ENCODE results near the gene ZMIZ1. TPM values are rescaled to one million over a fixed set of nuclear protein-coding genes. Genes with fewer than 3 reads are reported as not detected.

ZMIZ1 gene
- total RNA-seq, 1 donor from 2014 or later = 48.8 TPM

DNA sequence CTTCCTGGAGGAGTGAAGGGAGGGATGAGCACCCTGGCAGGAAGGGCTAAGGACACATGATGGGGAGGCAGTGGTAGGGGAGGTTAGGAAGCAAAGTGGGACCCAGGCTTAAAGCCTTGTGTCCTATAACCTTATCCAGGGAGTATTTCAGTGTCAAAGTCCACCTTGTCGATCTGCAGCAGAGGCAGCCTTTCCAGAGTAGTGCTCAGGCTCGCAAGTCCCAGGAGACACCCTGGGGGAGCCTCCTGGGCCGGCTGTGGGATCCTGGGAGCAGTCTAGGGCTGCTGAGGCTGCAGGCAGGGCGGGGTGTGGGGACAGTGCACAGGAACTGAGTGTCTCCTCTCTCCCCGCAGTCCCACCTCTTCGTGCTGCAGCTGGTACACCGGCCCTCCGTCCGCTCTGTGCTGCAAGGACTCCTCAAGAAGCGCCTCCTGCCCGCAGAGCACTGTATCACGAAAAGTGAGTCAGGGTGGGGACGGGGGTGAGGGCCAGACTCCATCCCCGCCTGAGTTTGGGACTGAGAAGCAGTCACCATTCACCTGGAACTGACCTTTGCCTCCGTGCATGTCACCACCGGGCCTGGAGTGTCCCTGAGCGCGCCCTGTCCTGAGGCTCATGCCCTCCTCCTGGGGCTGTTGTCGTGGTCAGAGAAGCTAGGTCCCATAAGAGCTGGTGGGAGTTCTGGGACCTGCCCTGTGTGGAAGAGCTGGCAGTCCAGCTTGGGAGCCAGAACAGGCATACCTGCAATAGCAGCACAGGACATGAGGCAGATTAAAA lies 233.2 kb downstream of the ZMIZ1 start:
- DNase-seq (ENCODE audit: missing footprints) = no peak
- ATAC-seq = no peak
- intact Hi-C loops (cut with DNase I) = no loop called here

DNA sequence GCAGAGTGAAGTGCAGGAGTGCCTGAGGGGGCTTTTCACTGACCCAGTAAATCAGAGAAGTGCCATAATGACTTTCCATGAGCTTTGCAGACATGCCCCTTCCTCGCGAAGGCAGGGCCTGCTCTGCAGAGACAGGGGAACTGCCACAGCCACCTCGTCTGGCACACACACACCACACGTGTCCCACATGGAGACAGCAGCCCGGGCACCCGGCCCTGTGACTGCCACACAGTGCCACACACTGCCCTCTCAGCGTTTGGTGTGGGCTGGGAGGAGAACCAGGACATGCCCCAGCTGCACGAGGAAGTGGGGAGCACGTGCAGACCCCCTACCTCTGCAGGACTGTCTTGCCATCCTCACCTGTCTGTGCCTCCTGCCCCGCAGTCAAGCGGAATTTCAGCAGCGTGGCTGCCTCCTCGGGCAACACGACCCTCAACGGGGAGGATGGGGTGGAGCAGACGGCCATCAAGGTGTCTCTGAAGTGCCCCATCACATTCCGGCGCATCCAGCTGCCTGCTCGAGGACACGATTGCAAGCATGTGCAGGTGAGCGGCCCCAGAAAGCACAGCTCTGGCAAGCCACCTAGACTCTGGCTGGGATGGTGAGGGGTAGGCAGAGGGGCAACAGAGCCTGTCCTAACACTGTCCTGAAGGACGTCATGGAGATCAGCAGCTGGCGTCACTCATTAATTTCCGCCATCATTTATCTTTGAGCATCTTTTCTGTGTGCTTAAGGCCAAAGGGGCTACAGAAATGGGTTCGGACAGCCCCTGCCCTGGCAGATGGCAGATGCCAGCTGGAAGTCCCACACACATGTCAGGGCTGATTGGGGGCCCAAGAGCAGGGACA lies 235.1 kb downstream of the ZMIZ1 start:
- ATAC-seq = no peak
- no peak for DNase-seq (ENCODE audit: missing footprints)
- intact Hi-C loops (cut with DNase I) = no loop called here

DNA sequence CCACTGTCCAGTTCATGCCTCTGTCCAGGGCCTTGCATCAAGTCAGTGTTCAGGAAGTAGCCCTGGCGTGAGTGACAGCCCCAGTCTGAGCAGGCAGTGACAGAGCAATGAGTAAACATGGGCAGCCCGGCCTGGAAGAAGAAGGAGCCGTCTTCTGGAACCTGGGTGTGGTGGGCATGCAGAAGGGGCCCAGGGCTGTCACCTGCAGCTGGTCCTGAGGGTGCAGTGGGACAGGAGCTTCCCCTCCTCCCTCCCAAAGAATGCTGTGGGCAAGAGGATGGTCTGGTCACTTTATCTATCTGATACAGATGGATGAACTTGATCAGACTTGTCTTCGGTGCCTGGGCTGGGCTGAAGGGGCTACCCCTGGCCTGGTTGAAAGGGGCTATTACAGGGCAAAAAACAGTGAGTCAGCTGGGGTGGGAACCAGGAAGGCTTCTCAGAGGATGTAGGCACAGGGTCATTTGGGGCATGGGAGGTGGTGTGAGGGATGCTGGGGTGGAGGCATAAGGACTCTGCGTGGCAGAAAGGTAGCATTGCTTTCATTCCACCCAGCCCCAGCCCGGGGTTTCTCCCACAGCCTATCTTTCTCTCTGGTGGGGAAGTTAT lies 235.8 kb downstream of the ZMIZ1 start:
- intact Hi-C loops (cut with DNase I) = no loop called here
- peak; percentile 49 for DNase-seq (ENCODE audit: missing footprints)
- no peak for ATAC-seq

DNA sequence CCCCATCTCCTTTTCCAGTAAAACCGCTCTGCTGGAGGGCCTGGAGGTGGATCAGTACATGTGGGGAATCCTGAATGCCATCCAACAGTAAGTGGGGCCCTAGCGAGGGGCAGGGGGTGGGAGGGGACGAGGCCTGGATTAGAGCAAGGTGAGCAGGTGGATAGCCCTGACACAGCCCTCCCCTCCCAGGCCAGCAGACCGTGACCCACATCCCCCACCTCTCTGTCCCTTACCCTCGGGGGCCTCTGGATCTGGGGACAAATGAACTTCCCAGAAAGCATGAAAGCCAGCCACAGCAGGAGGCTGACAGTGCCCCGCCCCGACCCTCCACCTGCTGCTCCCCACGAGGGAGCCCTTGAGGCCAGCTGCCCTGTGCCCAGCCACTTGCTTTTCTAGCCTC lies 236.7 kb downstream of the ZMIZ1 start:
- no peak for ATAC-seq
- DNase-seq (ENCODE audit: missing footprints) = no peak
- intact Hi-C loops (cut with DNase I) = no loop called here

DNA sequence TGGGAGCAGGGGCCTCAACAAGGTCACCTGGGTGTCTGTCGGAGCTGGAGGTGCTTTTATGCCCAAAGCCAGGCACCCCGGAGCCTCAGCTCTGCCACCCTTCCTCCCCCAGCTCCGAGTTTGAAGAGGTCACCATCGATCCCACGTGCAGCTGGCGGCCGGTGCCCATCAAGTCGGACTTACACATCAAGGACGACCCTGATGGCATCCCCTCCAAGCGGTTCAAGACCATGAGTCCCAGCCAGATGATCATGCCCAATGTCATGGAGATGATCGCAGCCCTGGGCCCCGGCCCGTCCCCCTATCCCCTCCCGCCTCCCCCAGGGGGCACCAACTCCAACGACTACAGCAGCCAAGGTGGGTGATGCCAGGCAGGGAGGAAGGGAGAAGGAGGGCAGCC lies 237.2 kb downstream of the ZMIZ1 start:
- ATAC-seq (no peak), DNase-seq (ENCODE audit: missing footprints) (no peak)
- intact Hi-C loops (cut with DNase I) = no loop called here

DNA sequence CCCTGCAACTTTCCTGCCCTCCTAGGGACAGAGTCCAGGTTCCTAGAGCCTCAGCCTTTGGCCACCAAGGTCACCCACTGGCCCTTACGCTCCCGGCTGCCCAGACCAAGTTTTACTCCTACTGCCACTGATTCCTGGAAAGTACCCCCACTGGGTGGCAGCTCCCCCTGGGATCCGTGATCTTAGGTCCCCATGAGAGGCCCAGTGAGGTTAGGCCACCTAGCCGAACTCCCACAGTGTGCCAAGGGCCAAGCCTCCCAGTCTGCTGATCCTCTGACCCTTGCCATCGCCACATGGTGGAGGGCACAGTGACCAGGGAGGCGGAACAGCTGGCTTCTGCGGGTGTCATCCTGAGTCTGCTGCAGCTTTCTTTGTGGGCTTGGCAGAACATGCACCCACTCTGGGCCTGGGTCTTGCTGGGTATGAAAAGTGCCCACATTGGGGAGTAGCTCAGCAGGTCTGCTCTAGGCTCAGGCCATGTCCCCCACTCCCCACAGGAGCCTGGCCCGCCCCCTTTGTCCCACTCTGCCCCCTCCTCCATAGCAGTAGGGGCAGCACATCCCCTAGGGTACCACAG lies 238.0 kb downstream of the ZMIZ1 start:
- ATAC-seq (no peak), DNase-seq (ENCODE audit: missing footprints) (no peak)
- intact Hi-C loops (cut with DNase I) = no loop called here

DNA sequence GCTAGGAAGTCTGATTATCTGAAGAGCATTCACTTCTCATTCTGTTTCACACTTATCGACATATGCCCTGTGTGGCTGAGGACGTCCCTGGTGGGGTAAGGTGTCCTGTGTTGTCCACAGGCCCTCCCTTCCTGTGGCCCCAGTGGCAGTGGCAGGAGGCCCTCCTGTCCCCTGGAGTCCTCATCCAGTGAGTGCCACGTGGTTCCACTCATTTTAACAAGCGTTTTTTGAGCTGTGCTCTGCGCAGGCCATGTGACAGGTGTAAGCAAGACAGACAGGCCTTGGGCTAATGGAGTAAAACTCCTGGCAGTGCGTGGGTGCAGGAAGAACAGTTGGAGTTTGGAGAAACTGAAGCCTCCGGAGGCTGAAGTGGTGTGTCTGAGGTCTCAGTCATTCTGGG lies 239.2 kb downstream of the ZMIZ1 start:
- intact Hi-C loops (cut with DNase I) = no loop called here
- ATAC-seq (no peak), DNase-seq (ENCODE audit: missing footprints) (no peak)

DNA sequence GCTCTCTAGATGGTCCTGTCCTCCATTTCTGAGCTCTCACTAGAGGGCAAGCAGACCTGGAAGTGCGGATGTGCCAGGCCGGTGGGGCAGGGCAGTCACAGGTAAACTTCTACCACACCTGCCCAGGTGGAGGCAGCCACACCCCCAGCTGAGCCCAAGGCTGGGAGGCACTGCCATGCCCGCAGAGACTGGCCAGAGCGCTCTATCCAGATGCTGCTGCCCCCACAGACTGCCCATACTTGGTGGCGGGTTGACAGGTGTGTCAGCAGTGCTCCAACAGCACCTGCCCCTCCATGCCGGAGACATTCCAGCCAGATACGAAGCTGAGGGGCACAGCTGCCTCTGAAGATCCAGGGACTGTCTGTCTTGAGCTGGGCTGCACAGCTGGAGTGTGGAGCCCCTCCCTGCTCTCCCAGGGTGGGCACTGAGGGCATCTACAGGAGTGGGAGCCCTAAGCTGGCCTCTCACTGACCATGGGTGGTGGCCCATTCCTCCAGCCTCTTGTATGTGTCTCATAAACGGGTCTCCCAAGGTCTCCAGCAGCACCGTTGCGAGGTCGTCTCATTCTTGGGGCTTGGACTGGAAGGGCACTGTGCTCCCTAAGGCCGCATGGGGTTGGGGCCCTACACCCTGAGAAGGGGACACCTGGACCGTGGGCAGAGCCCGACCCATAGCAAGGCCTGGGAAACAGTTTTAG lies 240.4 kb downstream of the ZMIZ1 start:
- intact Hi-C loops (cut with DNase I) = no loop called here
- DNase-seq (ENCODE audit: missing footprints) (no peak), ATAC-seq (no peak)

DNA sequence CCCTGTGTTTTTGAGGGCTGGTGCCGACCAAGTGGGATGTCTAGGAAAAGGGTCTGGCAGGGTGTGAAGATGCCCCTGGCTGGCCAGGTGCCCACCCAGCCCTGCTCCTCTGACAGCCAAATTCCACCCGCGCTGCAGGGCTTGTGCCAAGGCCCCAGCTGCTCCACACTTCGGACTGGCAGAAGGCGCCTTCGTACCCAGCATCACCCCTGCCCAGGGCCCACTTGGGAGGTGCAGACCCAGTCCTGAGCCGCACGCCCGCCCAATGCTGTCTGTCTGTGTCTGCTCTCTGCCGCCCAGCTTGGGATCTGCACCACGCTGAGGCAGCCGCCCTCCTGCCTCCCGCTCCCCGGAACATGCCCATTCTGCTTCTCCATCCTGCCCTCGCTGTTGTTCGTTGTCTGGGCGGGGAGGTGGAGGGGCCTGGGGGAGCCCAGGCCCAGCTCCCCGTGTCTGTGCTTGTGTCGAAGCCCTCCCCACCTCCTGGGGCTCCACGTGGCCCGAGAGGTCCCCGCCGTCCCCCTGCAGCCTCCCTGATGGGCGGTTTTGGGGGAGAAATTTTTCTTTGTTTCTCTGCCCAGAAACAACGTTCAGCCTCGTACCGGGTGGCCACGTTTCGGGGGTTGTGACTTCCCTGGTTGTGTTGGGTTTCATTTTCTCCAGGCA lies 241.6 kb downstream of the ZMIZ1 start:
- no peak for ATAC-seq
- DNase-seq (ENCODE audit: missing footprints) = no peak
- intact Hi-C loops (cut with DNase I) = no loop called here

DNA sequence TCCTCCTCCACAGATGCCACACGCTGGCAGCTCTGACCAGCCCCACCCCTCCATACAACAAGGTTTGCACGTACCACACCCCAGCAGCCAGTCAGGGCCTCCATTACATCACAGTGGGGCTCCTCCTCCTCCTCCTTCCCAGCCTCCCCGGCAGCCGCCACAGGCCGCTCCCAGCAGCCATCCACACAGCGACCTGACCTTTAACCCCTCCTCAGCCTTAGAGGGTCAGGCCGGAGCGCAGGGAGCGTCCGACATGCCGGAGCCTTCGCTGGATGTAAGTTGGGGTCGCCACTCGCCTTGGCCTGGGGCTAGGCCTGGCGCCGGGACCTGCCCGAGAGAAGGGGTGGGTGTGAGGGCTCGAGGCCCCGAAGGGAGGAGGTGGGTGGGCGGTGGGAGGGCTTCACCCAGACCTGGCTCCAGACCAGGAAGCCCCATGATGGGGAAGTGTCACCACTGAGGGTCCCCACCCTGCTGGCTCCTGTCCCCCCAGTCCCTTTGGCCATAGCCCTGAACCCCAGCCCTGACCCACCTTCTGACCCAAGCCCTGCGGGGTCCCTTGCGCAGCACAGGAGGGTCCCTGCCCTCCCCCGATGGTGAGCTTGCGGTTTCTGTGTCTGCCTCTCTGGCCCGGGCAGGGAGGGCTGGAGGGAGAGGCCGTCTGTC lies 242.3 kb downstream of the ZMIZ1 start:
- DNase-seq (ENCODE audit: missing footprints) = no peak
- intact Hi-C loops (cut with DNase I) = no loop called here
- no peak for ATAC-seq

DNA sequence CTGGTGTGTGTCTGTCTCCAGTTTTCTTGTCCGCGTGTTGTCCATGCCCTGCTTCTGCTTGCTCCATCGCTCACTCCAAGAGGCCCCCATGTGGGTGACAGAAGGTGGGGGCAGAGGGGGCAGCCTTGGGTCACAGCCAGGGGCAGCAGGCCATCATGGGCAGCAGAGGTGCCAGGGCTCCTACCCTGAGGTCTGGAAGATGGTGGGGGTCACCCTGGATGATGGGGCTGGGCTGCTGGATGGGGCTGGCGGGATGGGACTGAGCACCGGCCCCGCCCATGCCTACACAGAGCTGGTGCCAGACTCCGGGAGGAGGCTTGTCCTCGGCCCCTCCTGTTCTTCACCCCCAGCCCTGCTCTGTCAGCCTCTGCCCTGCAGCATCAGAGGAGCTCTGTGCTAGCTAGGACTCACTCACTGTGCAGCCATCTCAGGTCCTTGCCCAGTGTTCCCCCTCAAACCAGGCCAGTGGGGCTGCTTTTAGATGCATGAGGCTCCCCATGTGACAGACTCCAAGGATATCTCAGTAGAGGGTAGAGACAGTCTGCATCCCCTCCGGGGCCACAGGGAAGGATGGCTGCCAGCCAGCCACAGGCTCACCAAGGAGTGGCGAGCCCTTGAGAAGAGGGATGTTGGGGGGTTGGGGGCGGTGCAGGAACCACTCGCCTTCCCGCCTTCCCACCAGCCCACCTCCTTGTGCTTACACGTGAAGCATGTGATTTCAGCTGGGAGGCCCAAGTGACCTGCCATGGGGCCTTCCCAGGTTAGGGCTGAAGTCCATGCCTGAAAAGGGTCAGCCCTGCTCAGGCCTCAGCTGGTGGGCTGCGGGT lies 243.0 kb downstream of the ZMIZ1 start:
- intact Hi-C loops (cut with DNase I) = no loop called here
- peak; percentile 11 for ATAC-seq
- DNase-seq (ENCODE audit: missing footprints) = no peak

DNA sequence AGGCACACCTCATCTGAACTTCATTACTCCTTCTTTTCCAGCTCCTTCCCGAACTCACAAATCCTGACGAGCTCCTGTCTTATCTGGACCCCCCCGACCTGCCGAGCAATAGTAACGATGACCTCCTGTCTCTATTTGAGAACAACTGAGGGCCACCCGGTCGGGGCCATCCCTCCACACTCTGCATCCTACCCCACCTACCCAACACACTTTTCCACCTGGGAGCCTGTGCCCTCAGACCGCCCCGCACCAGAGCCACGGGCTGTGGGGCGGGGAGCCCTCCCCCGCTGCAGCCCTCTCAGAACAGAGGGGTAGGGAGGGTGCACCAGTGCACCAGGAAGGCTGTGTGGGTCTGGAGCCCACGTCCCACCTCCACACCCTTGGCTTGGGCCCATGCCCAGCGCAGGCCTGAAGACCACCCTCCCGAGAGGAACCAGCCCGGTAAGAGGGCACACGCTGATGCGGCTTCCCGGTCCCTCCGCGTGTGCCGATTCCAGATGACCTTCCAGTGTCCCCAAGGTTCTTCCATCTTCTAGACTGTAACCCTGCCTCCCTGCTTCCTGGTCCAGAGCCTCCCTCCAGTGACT lies 243.9 kb downstream of the ZMIZ1 start:
- no peak for ATAC-seq
- intact Hi-C loops (cut with DNase I) = no loop called here
- DNase-seq (ENCODE audit: missing footprints) = no peak

DNA sequence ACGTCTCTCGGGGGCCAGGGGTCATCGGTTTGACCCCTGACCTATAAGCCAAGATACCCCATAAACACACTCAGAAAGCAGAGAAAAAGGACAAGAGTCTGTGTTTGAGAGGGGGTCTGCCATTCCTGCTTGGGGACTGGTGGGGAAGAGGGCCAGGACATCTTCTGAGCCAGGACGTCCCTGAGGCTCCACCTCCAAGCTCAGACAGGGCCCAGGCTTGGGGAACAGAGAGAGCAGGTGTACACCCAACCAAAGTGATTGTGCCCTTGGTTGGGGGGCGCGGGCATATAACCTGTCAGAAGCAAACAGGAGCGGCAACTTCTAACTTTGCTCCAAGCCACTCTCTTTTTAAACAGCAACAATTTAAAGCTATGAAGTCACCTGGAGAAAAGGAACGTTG lies 244.6 kb downstream of the ZMIZ1 start:
- DNase-seq (ENCODE audit: missing footprints) (no peak), ATAC-seq (no peak)
- intact Hi-C loops (cut with DNase I) = no loop called here

DNA sequence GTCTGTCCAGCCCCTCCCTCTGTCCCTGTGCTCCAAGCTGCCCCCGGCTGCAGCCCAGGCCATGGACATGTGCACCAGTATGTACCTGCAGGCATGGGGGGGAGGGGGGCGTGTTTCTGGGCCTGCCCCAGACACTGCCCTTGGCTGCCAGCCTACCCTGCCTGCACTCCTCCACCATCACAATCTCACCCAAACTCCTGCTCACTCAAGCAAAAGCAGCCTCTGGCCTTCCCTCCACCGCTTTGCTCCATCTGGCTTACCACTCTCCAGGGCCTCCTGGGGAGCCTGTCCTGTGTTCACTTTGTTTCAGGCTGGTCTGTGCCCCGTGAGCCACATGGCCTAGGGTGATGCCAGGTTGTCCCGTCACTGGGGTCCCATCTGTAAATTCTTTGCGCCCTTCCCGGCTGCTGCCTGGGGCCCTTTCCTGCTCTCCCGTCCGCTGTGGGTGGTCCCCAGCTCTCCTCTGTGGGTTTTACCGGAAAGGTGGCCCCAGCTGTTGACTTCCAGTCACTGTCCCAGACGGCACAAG lies 245.2 kb downstream of the ZMIZ1 start:
- intact Hi-C loops (cut with DNase I) = no loop called here
- DNase-seq (ENCODE audit: missing footprints) (no peak), ATAC-seq (no peak)

DNA sequence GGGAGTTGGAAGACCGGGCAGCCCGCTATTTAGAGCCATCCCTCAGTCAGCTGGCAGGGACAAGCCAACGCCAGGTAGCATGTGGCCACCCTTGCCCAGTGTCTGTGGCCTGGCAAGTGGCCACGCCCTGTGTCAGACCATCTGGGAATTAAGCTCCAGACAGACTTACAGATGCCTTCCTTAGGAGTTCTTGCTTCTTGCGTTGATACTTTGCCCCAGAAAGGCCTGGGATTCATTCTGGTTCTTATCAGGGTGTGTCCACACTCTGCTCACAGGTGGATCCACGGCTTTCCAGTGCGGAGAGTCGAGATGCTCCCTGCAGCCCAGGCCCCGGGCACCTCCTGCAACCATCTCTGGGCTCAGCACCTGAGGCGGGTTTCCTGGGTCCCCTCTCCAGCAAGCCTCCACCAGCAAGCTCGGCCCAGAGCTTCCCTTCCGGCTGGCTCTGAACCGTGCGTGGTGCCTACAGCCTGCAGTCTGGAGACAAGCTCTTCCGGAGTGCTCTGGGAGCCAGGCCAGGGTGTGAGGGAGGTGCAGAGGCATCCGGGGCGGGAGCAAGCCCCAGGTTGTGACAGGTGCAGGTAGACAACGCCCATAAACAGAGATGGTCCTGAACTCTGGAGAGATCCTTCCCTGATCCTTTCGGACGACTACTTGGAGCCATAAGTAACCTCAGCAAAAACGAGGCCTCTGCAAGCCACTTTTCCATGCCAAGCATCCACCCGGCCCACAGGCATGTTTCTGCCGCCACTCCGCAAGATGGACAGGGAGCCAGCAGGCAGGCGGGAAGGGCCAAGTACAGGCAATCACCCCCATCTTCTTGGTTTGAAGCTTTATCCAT lies 246.2 kb downstream of the ZMIZ1 start:
- ATAC-seq (no peak), DNase-seq (ENCODE audit: missing footprints) (no peak)
- intact Hi-C loops (cut with DNase I) = no loop called here

DNA sequence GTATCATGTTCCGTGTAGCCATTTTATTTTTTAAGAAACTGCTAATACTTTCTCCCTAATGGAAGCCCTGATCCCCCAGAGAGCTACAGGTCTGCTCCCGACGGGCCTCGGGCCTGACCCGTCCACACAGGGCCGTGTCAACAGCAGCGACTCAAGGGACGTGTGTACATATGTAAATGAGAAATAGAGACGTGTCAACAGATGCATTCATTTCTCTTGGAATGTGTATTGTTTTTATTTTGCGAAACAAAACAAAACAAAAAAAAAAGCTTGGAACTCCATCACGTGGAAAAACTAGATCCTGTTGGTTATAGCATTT lies 246.8 kb downstream of the ZMIZ1 start:
- ATAC-seq = no peak
- intact Hi-C loops (cut with DNase I) = no loop called here
- DNase-seq (ENCODE audit: missing footprints) = no peak
